GM23338 (cell line): ENCODE measurements around the gene MPPED1. TPM values are rescaled to one million over a fixed set of nuclear protein-coding genes. Genes with fewer than 3 reads are reported as not detected.

Experiments used
- ATAC-seq: fragments of 200-7000 bp; cut with Tn5 transposase; 3 replicates; pipeline ENCODE4 v1.9.1; 2020
- DNase-seq: peaks from one replicate; pipeline ENCODE4 v3.0.0-alpha.2; 2015; ENCODE audit warnings: low spot score
- H2AFZ ChIP-seq: fragments of 200-600 bp; sonication (generic); 2 replicates; pipeline ENCODE4 v1.8.0; 2016; ENCODE audit warnings: antibody characterized with exemption, mild to moderate bottlenecking, moderate library complexity
- H3F3A ChIP-seq: fragments of 200-600 bp; sonication (generic); replicated peaks from 2 replicates; pipeline ENCODE4 v1.8.0; 2017; ENCODE audit warnings: antibody characterized with exemption, mixed run types, low read depth
- H3K27ac ChIP-seq: fragments of 200-600 bp; sonication (generic); 2 replicates; pipeline ENCODE4 v1.6.1; 2016; ENCODE audit warnings: low read depth
- H3K27me3 ChIP-seq: fragments of 200-600 bp; sonication (generic); 2 replicates; pipeline ENCODE4 v1.8.0; 2016; ENCODE audit warnings: mild to moderate bottlenecking, mixed run types, moderate library complexity; ENCODE audit not compliant: insufficient read depth
- H3K36me3 ChIP-seq: fragments of 200-600 bp; sonication (generic); 2 replicates; pipeline ENCODE4 v1.8.0; 2016; ENCODE audit warnings: mild to moderate bottlenecking; ENCODE audit not compliant: insufficient read depth
- H3K4me1 ChIP-seq: fragments of 200-600 bp; sonication (generic); 2 replicates; pipeline ENCODE4 v1.8.0; 2016; ENCODE audit warnings: mild to moderate bottlenecking, moderate library complexity; ENCODE audit not compliant: insufficient read depth
- H3K4me2 ChIP-seq: fragments of 200-600 bp; sonication (generic); 2 replicates; pipeline ENCODE4 v1.7.1; 2017; ENCODE audit warnings: mixed run types
- H3K4me3 ChIP-seq: fragments of 200-600 bp; sonication (generic); 2 replicates; pipeline ENCODE4 v1.6.1; 2016; ENCODE audit warnings: mixed run types
- H3K79me2 ChIP-seq: fragments of 200-600 bp; sonication (generic); replicated peaks from 2 replicates; pipeline ENCODE4 v1.8.0; 2017; ENCODE audit warnings: mild to moderate bottlenecking; ENCODE audit not compliant: insufficient read depth
- H3K9me2 ChIP-seq: fragments of 200-600 bp; sonication (generic); 2 replicates; pipeline ENCODE4 v1.8.0; 2017; ENCODE audit not compliant: insufficient read depth
- H4K20me1 ChIP-seq: fragments of 200-600 bp; sonication (generic); replicated peaks from 2 replicates; pipeline ENCODE4 v1.8.0; 2017; ENCODE audit warnings: mild to moderate bottlenecking; ENCODE audit not compliant: insufficient read depth
- H3K27ac Mint-ChIP-seq: 2 replicates; pipeline ENCODE4 v1.8.0; 2020; ENCODE audit warnings: inconsistent platforms, mild to moderate bottlenecking, moderate library complexity, mixed read lengths
- H3K27me3 Mint-ChIP-seq: 3 replicates; pipeline ENCODE4 v1.8.0; 2022; ENCODE audit warnings: low read depth, mild to moderate bottlenecking, moderate library complexity, mixed read lengths, inconsistent platforms; ENCODE audit not compliant: insufficient read depth, poor library complexity
- H3K36me3 Mint-ChIP-seq: 3 replicates; pipeline ENCODE4 v1.8.0; 2021; ENCODE audit warnings: low read depth, mild to moderate bottlenecking, inconsistent platforms, moderate library complexity, mixed read lengths
- H3K4me1 Mint-ChIP-seq: 3 replicates; pipeline ENCODE4 v1.8.0; 2020; ENCODE audit warnings: mild to moderate bottlenecking, inconsistent platforms, mixed read lengths
- H3K4me3 Mint-ChIP-seq: 3 replicates; pipeline ENCODE4 v1.8.0; 2021; ENCODE audit warnings: moderate library complexity, mild to moderate bottlenecking, inconsistent platforms, mixed read lengths
- H3K9me3 Mint-ChIP-seq: 3 replicates; pipeline ENCODE4 v1.8.0; 2020; ENCODE audit warnings: moderate library complexity, mild to moderate bottlenecking, inconsistent platforms, mixed read lengths
- CREB1 ChIP-seq: fragments of 250-450 bp; sonication (Bioruptor Pico); IDR thresholded peaks from 2 replicates; pipeline ENCODE4 v1.5.0; 2020; ENCODE audit warnings: low read depth, mild to moderate bottlenecking, moderate library complexity
- CTCF ChIP-seq, 2 experiments: fragments of 200-600 bp in 1 of 2; sonication (generic) in 1 of 2; conservative IDR thresholded peaks; 2 replicates each; pipeline versions ENCODE4 v1.5.1 to v1.6.1; 2016 to 2017; ENCODE audit warnings: antibody characterized with exemption in 2 of 2, low read depth in 2 of 2, mild to moderate bottlenecking in 2 of 2, moderate library complexity in 1 of 2
- ETS1 ChIP-seq: IDR thresholded peaks from 2 replicates; pipeline ENCODE4 v1.6.1; 2016; ENCODE audit warnings: antibody characterized with exemption
- EZH2 ChIP-seq: fragments of 200-600 bp; sonication (generic); IDR thresholded peaks from one replicate; pipeline ENCODE4 v1.8.0; 2017; ENCODE audit warnings: antibody characterized with exemption, mild to moderate bottlenecking, low read depth; ENCODE audit not compliant: unreplicated experiment
- EZH2phosphoT487 ChIP-seq: fragments of 200-600 bp; sonication (generic); IDR thresholded peaks from one replicate; pipeline ENCODE4 v1.8.1; 2018; ENCODE audit warnings: antibody characterized with exemption; ENCODE audit not compliant: unreplicated experiment
- JUNB ChIP-seq: IDR thresholded peaks from one replicate; pipeline ENCODE4 v1.6.1; 2016; ENCODE audit warnings: antibody characterized with exemption; ENCODE audit not compliant: unreplicated experiment
- NANOG ChIP-seq: IDR thresholded peaks from 2 replicates; pipeline ENCODE4 v1.6.1; 2016; ENCODE audit warnings: antibody characterized with exemption, borderline replicate concordance
- POLR2AphosphoS5 ChIP-seq: IDR thresholded peaks from 2 replicates; pipeline ENCODE4 v1.6.1; 2016; ENCODE audit warnings: antibody characterized with exemption, low read depth
- REST ChIP-seq: IDR thresholded peaks from one replicate; pipeline ENCODE4 v1.6.1; 2018; ENCODE audit warnings: antibody characterized with exemption; ENCODE audit not compliant: unreplicated experiment
- STAT1 ChIP-seq: IDR thresholded peaks from one replicate; pipeline ENCODE4 v1.6.1; 2016; ENCODE audit warnings: antibody characterized with exemption; ENCODE audit not compliant: unreplicated experiment
- ZNF114 ChIP-seq: fragments of 250-450 bp; sonication (Bioruptor Pico); IDR thresholded peaks from 2 replicates; pipeline ENCODE4 v1.5.0; 2020; ENCODE audit warnings: mild to moderate bottlenecking, moderate library complexity
- ZNF331 ChIP-seq: fragments of 250-450 bp; sonication (Bioruptor Pico); IDR thresholded peaks from 2 replicates; pipeline ENCODE4 v1.5.0; 2020; ENCODE audit warnings: low read depth, mild to moderate bottlenecking, moderate library complexity
- ZNF462 ChIP-seq: fragments of 250-450 bp; sonication (Bioruptor Pico); IDR thresholded peaks from 2 replicates; pipeline ENCODE4 v1.5.0; 2020; ENCODE audit warnings: mild to moderate bottlenecking, moderate library complexity
- polyA plus RNA-seq: library from polyadenylated mRNA; unstranded; fragments of >200 nt; fragmentation: Nextera tagmentation; extraction: Ambion mirVana; gene quantifications from 2 replicates; pipeline ENCODE4 v1.2.1, GENCODE V29; 2016
- total RNA-seq: library from RNA; depleted of rRNA; stranded (reverse); fragments of >200 nt; shearing (Covaris generic); gene quantifications from 2 replicates; pipeline ENCODE4 v1.2.3, GENCODE V29; 2014

The MPPED1 gene
- total and polyA plus RNA-seq, 2 experiments from 2014 or later: 0.56 TPM; not detected in 1

GRCh38 chr22:43393844-43394474 lies 17.9 kb upstream of the MPPED1 start:
- Mint-ChIP-seq H3K27ac (no peak overlapping the region), H3K4me1 (peaks cover 12% of the 10 kb centered on the region), H3K4me3 (no peak overlapping the region), H3K27me3 (peaks cover 6% of the 10 kb centered on the region), H3K36me3 (no peaks in the 10 kb centered on the region; the same call in 2 of the 3 replicates), H3K9me3 (no peaks in the 10 kb centered on the region)
- H3K36me3 ChIP-seq: no peaks in the 10 kb centered on the region
- H3K9me2 ChIP-seq: no peaks in the 10 kb centered on the region
- H3K27ac ChIP-seq: no peak overlapping the region
- no peaks in the 10 kb centered on the region for H3F3A ChIP-seq
- no peaks in the 10 kb centered on the region for H3K79me2 ChIP-seq
- no peak overlapping the region for H3K4me2 ChIP-seq
- H3K4me1 ChIP-seq: no peaks in the 10 kb centered on the region
- ATAC-seq (no peak), DNase-seq (no peak)
- no peaks in the 10 kb centered on the region for H3K27me3 ChIP-seq
- TF ChIP-seq ZNF462 (CRISPR knock-in tag): no peak
- no peak for TF ChIP-seq CTCF (conservative IDR thresholded peaks at IDR 0.05; ENCODE audit: low read depth in 2 of 2)
- no peak for TF ChIP-seq ETS1
- TF ChIP-seq JUNB: no peak
- no peak for TF ChIP-seq ZNF331
- no peak for TF ChIP-seq REST
- no peak for TF ChIP-seq STAT1
- no peak for TF ChIP-seq CREB1 (CRISPR knock-in tag)
- TF ChIP-seq EZH2phosphoT487: no peak
- TF ChIP-seq ZNF114 (CRISPR knock-in tag): no peak
- no peak for TF ChIP-seq EZH2
- TF ChIP-seq POLR2AphosphoS5: no peak
- no peak for TF ChIP-seq NANOG
- H2AFZ ChIP-seq: no peak overlapping the region
- H3K4me3 ChIP-seq: no peak overlapping the region
- H4K20me1 ChIP-seq: no peaks in the 10 kb centered on the region
